Liver (tissue), 3 donors: Measurements from ENCODE around the gene CMTM6.

Source experiments
- RXRA ChIP-seq, 2 donors: IDR thresholded peaks; 2 replicates each; pipeline ENCODE4 v1.6.1; 2017 to 2018; ENCODE audit warnings: antibody characterized with exemption in 2 of 2, mild to moderate bottlenecking in 1 of 2
- YY1 ChIP-seq: IDR thresholded peaks from 2 replicates; pipeline ENCODE4 v1.6.1; 2016; ENCODE audit warnings: antibody characterized with exemption, mild to moderate bottlenecking
- TF ChIP-seq, protein P1 (sequence below): fragments of 150-350 bp; IDR thresholded peaks from 2 replicates; pipeline ENCODE4 v1.5.1; 2017; ENCODE audit warnings: improper control_type of control experiment, low read depth, low read length; ENCODE audit not compliant: missing input control
- TF ChIP-seq, protein P2 (sequence below): IDR thresholded peaks from 2 replicates; pipeline ENCODE4 v1.6.1; 2016; ENCODE audit warnings: antibody characterized with exemption
- donor health status: healthy.
- donor health status: healthy.

DNA sequence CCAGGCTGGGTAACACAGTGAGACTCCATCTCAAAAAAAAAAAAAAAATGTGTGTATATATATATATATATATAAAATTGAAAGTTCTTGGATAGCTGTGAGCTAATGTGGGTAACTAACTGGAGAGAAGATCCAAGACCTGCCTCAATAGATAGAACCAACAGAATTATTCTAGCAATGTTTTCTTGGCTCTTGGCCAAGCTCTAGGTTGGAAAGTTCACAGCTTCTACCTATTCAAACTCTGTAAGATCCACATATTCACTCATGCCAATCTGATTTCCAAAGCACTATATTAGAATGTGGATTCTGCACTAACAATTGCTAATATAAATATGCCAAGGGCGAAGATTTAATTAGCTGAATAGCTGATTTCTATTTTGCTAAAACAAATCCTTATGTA, 29.8 kb upstream of the CMTM6 start:
- no peak for TF ChIP-seq RXRA (IDR thresholded peaks at IDR 0.05)
- TF ChIP-seq YY1 = no peak
- TF ChIP-seq, protein P1, sequence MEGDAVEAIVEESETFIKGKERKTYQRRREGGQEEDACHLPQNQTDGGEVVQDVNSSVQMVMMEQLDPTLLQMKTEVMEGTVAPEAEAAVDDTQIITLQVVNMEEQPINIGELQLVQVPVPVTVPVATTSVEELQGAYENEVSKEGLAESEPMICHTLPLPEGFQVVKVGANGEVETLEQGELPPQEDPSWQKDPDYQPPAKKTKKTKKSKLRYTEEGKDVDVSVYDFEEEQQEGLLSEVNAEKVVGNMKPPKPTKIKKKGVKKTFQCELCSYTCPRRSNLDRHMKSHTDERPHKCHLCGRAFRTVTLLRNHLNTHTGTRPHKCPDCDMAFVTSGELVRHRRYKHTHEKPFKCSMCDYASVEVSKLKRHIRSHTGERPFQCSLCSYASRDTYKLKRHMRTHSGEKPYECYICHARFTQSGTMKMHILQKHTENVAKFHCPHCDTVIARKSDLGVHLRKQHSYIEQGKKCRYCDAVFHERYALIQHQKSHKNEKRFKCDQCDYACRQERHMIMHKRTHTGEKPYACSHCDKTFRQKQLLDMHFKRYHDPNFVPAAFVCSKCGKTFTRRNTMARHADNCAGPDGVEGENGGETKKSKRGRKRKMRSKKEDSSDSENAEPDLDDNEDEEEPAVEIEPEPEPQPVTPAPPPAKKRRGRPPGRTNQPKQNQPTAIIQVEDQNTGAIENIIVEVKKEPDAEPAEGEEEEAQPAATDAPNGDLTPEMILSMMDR = no peak
- TF ChIP-seq, protein P2, sequence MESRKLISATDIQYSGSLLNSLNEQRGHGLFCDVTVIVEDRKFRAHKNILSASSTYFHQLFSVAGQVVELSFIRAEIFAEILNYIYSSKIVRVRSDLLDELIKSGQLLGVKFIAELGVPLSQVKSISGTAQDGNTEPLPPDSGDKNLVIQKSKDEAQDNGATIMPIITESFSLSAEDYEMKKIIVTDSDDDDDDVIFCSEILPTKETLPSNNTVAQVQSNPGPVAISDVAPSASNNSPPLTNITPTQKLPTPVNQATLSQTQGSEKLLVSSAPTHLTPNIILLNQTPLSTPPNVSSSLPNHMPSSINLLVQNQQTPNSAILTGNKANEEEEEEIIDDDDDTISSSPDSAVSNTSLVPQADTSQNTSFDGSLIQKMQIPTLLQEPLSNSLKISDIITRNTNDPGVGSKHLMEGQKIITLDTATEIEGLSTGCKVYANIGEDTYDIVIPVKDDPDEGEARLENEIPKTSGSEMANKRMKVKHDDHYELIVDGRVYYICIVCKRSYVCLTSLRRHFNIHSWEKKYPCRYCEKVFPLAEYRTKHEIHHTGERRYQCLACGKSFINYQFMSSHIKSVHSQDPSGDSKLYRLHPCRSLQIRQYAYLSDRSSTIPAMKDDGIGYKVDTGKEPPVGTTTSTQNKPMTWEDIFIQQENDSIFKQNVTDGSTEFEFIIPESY = no peak
